HEK293 (cell line): ENCODE data around the gene TYMS.

Experiments used
- CTCF ChIA-PET: fragments of 350-600 bp; formaldehyde crosslinking; extraction: SDS; loops from one replicate; lab custom pipeline; 2021; ENCODE audit warnings: antibody characterized with exemption; lab: Yijun Ruan, JAX
- POLR2A ChIA-PET: fragments of 300-600 bp; formaldehyde crosslinking; extraction: SDS; loops from one replicate; lab custom pipeline; 2020; ENCODE audit warnings: antibody characterized with exemption, inconsistent platforms; lab: Yijun Ruan, JAX
- H3K27ac ChIP-seq: fragments of 200-500 bp; sonication (Bioruptor generic); 2 replicates; pipeline ENCODE4 v1.5.1; 2014; ENCODE audit warnings: low read depth, low read length, control low read depth, inconsistent platforms; ENCODE audit errors: extremely low read depth
- H3K36me3 ChIP-seq, 2 experiments: fragments of 200-500 bp in 1 of 2; sonication (Bioruptor generic) in 1 of 2; 1 replicate in 1 of 2; 2 replicates in 1 of 2; pipeline ENCODE4 v1.5.1; 2014 to 2017; ENCODE audit warnings: inconsistent platforms in 2 of 2, low read length in 2 of 2; ENCODE audit not compliant: control insufficient read depth in 2 of 2, insufficient read depth in 1 of 2
- H3K4me1 ChIP-seq: fragments of 200-500 bp; sonication (Bioruptor generic); 2 replicates; pipeline ENCODE4 v1.5.1; 2014; ENCODE audit warnings: mild to moderate bottlenecking, low read length, inconsistent platforms; ENCODE audit not compliant: control insufficient read depth, insufficient read depth
- H3K4me3 ChIP-seq: 2 replicates; pipeline ENCODE4 v1.5.1; 2011; ENCODE audit warnings: low read depth, mild to moderate bottlenecking, control low read depth, low read length, moderate library complexity
- H3K9me3 ChIP-seq: fragments of 200-500 bp; sonication (Bioruptor generic); 2 replicates; pipeline ENCODE4 v1.5.1; 2014; ENCODE audit warnings: low read depth, low read length, inconsistent platforms; ENCODE audit not compliant: control insufficient read depth, insufficient read depth
- GLI2 ChIP-seq: fragments of 450-650 bp; formaldehyde crosslinking; IDR thresholded peaks from 2 replicates; pipeline ENCODE4; 2017; ENCODE audit warnings: missing biosample characterization, missing genetic modification characterization, low read depth, borderline replicate concordance
- KLF16 ChIP-seq: fragments of 450-650 bp; formaldehyde crosslinking; IDR thresholded peaks from 2 replicates; pipeline ENCODE4 v1.5.1; 2017; ENCODE audit warnings: missing biosample characterization, missing genetic modification characterization
- OSR2 ChIP-seq: fragments of 450-650 bp; formaldehyde crosslinking; IDR thresholded peaks from 2 replicates; pipeline ENCODE4 v1.5.1; 2016; ENCODE audit warnings: missing biosample characterization, missing genetic modification characterization
- OVOL3 ChIP-seq: fragments of 450-650 bp; formaldehyde crosslinking; IDR thresholded peaks from 2 replicates; pipeline ENCODE4 v1.5.1; 2016; ENCODE audit warnings: missing biosample characterization, missing genetic modification characterization
- PRDM1 ChIP-seq: fragments of 450-650 bp; formaldehyde crosslinking; IDR thresholded peaks from 2 replicates; pipeline ENCODE4; 2016; ENCODE audit warnings: missing biosample characterization, missing genetic modification characterization
- ZFP69B ChIP-seq: fragments of 450-650 bp; formaldehyde crosslinking; IDR thresholded peaks from 2 replicates; pipeline ENCODE4 v1.5.1; 2016; ENCODE audit warnings: missing biosample characterization, missing genetic modification characterization
- ZNF157 ChIP-seq: fragments of 450-650 bp; formaldehyde crosslinking; IDR thresholded peaks from 2 replicates; pipeline ENCODE4 v1.5.1; 2016; ENCODE audit warnings: missing biosample characterization, missing genetic modification characterization
- ZNF214 ChIP-seq: fragments of 450-650 bp; formaldehyde crosslinking; IDR thresholded peaks from 2 replicates; pipeline ENCODE4 v1.5.1; 2017; ENCODE audit warnings: missing biosample characterization, mild to moderate bottlenecking, missing genetic modification characterization, borderline replicate concordance
- ZNF23 ChIP-seq: fragments of 450-650 bp; formaldehyde crosslinking; IDR thresholded peaks from 2 replicates; pipeline ENCODE4 v1.5.1; 2016; ENCODE audit warnings: missing biosample characterization, missing genetic modification characterization, borderline replicate concordance
- ZNF248 ChIP-seq: fragments of 450-650 bp; formaldehyde crosslinking; IDR thresholded peaks from 2 replicates; pipeline ENCODE4 v1.5.1; 2017; ENCODE audit warnings: missing biosample characterization, missing genetic modification characterization
- ZNF266 ChIP-seq: fragments of 450-650 bp; formaldehyde crosslinking; IDR thresholded peaks from 2 replicates; pipeline ENCODE4 v1.5.1; 2016; ENCODE audit warnings: missing biosample characterization, missing genetic modification characterization, low read depth
- ZNF501 ChIP-seq: fragments of 450-650 bp; formaldehyde crosslinking; IDR thresholded peaks from 2 replicates; pipeline ENCODE4 v1.5.1; 2016; ENCODE audit warnings: missing biosample characterization, missing genetic modification characterization
- ZNF530 ChIP-seq: fragments of 450-650 bp; formaldehyde crosslinking; IDR thresholded peaks from 2 replicates; pipeline ENCODE4 v1.5.1; 2016; ENCODE audit warnings: low read depth, missing biosample characterization, missing genetic modification characterization
- ZNF560 ChIP-seq: fragments of 450-650 bp; formaldehyde crosslinking; IDR thresholded peaks from 2 replicates; pipeline ENCODE4 v1.5.1; 2017; ENCODE audit warnings: missing biosample characterization, missing genetic modification characterization, borderline replicate concordance
- ZNF585B ChIP-seq: fragments of 450-650 bp; formaldehyde crosslinking; IDR thresholded peaks from 2 replicates; pipeline ENCODE4 v1.5.1; 2016; ENCODE audit warnings: missing biosample characterization, missing genetic modification characterization
- ZNF600 ChIP-seq: fragments of 450-650 bp; formaldehyde crosslinking; IDR thresholded peaks from 2 replicates; pipeline ENCODE4 v1.5.1; 2016; ENCODE audit warnings: missing biosample characterization, missing genetic modification characterization
- ZNF707 ChIP-seq: fragments of 450-650 bp; formaldehyde crosslinking; IDR thresholded peaks from 2 replicates; pipeline ENCODE4 v1.5.1; 2016; ENCODE audit warnings: missing biosample characterization, missing genetic modification characterization
- ZNF776 ChIP-seq: fragments of 450-650 bp; formaldehyde crosslinking; IDR thresholded peaks from 2 replicates; pipeline ENCODE4 v1.5.0; 2017; ENCODE audit warnings: missing biosample characterization, missing genetic modification characterization, borderline replicate concordance
- ZNF837 ChIP-seq: fragments of 450-650 bp; formaldehyde crosslinking; IDR thresholded peaks from 2 replicates; pipeline ENCODE4 v1.5.1; 2016; ENCODE audit warnings: missing biosample characterization, missing genetic modification characterization
- TF ChIP-seq, protein P1 (sequence below): fragments of 450-650 bp; formaldehyde crosslinking; IDR thresholded peaks from 2 replicates; pipeline ENCODE4 v1.5.1; 2016; ENCODE audit warnings: missing biosample characterization, missing genetic modification characterization, borderline replicate concordance
- TF ChIP-seq, protein P2 (sequence below): fragments of 450-650 bp; formaldehyde crosslinking; IDR thresholded peaks from 2 replicates; pipeline ENCODE4 v1.5.1; 2016; ENCODE audit warnings: missing biosample characterization, missing genetic modification characterization
- TF ChIP-seq, protein P3 (sequence below): fragments of 450-650 bp; formaldehyde crosslinking; IDR thresholded peaks from 2 replicates; pipeline ENCODE4; 2016; ENCODE audit warnings: missing biosample characterization, missing genetic modification characterization

Gene TYMS

DNA sequence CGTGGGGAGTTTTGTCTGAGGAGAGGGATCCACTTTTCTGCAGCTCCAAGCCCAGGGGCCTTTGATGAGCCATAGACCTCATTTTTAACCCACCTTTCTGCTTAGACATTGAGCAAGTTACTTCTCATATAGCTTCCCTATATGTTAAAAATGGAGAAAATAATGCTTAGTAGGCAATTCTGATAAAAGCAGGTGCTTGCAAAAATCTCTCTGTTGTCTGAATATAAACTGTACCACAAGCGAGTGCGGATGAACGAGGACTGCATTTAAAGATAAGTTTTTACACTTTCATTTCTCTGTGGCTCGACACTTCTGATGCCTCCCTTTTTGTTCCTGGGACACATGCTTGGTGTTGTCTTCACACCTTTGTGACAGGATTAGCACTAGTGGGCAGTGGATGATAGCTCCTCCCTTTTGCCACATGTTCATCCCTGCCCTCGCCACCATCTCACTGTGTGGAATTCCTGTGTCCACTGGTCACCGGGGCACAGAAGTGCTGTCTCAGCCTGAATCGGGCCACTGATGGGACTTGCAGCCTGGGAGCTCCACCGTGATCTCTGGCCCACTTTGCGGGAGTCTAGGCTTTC, 1.6 kb downstream of the TYMS start:
- POLR2A ChIA-PET, result interaction anchor here (0.5 to 3.7 kb wide), 9 partner anchors 10 to 501 kb away, joined by 3 to 28 read pairs (median 6); no protein-coding TSS in a partner anchor
- Histone ChIP-seq H3K36me3 (peaks cover 26 to 38% of the 10 kb centered on the region in 2 experiments), H3K4me3 (peak overlapping the region; percentile 59), H3K4me1 (no peaks in the 10 kb centered on the region), H3K27ac (peak overlapping the region; percentile 99; the same call in 1 of the 2 replicates), H3K9me3 (no peaks in the 10 kb centered on the region)
- TF ChIP-seq GLI2, result no peak
- TF ChIP-seq, protein P1, sequence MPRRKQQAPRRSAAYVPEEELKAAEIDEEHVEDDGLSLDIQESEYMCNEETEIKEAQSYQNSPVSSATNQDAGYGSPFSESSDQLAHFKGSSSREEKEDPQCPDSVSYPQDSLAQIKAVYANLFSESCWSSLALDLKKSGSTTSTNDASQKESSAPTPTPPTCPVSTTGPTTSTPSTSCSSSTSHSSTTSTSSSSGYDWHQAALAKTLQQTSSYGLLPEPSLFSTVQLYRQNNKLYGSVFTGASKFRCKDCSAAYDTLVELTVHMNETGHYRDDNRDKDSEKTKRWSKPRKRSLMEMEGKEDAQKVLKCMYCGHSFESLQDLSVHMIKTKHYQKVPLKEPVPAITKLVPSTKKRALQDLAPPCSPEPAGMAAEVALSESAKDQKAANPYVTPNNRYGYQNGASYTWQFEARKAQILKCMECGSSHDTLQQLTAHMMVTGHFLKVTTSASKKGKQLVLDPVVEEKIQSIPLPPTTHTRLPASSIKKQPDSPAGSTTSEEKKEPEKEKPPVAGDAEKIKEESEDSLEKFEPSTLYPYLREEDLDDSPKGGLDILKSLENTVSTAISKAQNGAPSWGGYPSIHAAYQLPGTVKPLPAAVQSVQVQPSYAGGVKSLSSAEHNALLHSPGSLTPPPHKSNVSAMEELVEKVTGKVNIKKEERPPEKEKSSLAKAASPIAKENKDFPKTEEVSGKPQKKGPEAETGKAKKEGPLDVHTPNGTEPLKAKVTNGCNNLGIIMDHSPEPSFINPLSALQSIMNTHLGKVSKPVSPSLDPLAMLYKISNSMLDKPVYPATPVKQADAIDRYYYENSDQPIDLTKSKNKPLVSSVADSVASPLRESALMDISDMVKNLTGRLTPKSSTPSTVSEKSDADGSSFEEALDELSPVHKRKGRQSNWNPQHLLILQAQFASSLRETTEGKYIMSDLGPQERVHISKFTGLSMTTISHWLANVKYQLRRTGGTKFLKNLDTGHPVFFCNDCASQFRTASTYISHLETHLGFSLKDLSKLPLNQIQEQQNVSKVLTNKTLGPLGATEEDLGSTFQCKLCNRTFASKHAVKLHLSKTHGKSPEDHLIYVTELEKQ (tag by site-specific recombination), result no peak
- TF ChIP-seq, protein P2, sequence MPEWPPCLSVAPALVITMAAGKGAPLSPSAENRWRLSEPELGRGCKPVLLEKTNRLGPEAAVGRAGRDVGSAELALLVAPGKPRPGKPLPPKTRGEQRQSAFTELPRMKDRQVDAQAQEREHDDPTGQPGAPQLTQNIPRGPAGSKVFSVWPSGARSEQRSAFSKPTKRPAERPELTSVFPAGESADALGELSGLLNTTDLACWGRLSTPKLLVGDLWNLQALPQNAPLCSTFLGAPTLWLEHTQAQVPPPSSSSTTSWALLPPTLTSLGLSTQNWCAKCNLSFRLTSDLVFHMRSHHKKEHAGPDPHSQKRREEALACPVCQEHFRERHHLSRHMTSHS, result no peak
- TF ChIP-seq ZNF585B (tag by site-specific recombination), result no peak
- TF ChIP-seq ZNF23 (tag by site-specific recombination), result no peak
- no peak for TF ChIP-seq ZNF776 (tag by site-specific recombination)
- no peak for TF ChIP-seq ZNF707
- TF ChIP-seq KLF16 (tag by site-specific recombination), result no peak
- TF ChIP-seq ZNF214 (tag by site-specific recombination), result no peak
- no peak for TF ChIP-seq ZNF266 (tag by site-specific recombination)
- TF ChIP-seq ZNF560 (tag by site-specific recombination), result no peak
- TF ChIP-seq OVOL3 (tag by site-specific recombination), result no peak
- no peak for TF ChIP-seq ZNF157 (tag by site-specific recombination)
- no peak for TF ChIP-seq ZNF530 (tag by site-specific recombination)
- no peak for TF ChIP-seq ZNF248 (tag by site-specific recombination)
- no peak for TF ChIP-seq ZNF501 (tag by site-specific recombination)
- TF ChIP-seq, protein P3, sequence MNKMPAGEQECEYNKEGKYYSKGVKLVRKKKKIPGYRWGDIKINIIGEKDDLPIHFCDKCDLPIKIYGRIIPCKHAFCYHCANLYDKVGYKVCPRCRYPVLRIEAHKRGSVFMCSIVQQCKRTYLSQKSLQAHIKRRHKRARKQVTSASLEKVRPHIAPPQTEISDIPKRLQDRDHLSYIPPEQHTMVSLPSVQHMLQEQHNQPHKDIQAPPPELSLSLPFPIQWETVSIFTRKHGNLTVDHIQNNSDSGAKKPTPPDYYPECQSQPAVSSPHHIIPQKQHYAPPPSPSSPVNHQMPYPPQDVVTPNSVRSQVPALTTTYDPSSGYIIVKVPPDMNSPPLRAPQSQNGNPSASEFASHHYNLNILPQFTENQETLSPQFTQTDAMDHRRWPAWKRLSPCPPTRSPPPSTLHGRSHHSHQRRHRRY, result no peak
- no peak for TF ChIP-seq ZFP69B (tag by site-specific recombination)
- no peak for TF ChIP-seq ZNF837 (tag by site-specific recombination)
- no peak for TF ChIP-seq OSR2 (tag by site-specific recombination)
- CTCF ChIA-PET, result interaction anchor here (0.6 to 0.9 kb wide), 6 partner anchors 20 to 168 kb away, joined by 3 to 4 read pairs (median 3); no protein-coding TSS in a partner anchor

DNA sequence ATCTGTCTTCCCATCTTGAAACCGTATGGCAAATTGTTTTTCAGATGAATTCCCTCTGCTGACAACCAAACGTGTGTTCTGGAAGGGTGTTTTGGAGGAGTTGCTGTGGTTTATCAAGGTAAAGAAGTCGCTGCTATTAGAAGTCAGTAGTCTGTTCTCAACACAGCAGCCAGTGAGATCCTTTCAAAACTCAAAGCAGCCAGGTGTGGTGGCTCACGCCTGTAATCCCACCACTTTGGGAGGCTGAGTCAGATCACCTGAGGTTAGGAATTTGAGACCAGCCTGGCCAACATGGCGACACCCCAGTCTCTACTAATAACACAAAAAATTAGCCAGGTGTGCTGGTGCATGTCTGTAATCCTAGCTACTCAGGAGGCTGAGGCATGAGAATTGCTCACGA, 2.1 kb downstream of the TYMS start:
- Histone ChIP-seq H3K9me3 (no peaks in the 10 kb centered on the region), H3K27ac (no peak overlapping the region), H3K36me3 (peaks cover 26 to 38% of the 10 kb centered on the region in 2 experiments), H3K4me1 (no peaks in the 10 kb centered on the region), H3K4me3 (no peak overlapping the region)
- ChIA-PET POLR2A (interaction anchor here (0.5 to 3.7 kb wide), 4 partner anchors 11 to 502 kb away, joined by 3 to 28 read pairs (median 12); no protein-coding TSS in a partner anchor), CTCF (interaction anchor here (0.9 kb wide), 1 partner anchor 25 kb away, joined by 3 read pairs; no protein-coding TSS in a partner anchor)
- no peak for TF ChIP-seq PRDM1
- peak; percentile 13; the same call in 1 of the 2 replicates for TF ChIP-seq ZNF600 (tag by site-specific recombination)
